Transverse colon (tissue), 3 donors: ENCODE data around the gene EIF2S2.

Source experiments
- EP300 ChIP-seq: sonication (generic); formaldehyde crosslinking; IDR thresholded peaks from one replicate; pipeline ENCODE4 v1.6.1; 2017; ENCODE audit warnings: antibody characterized with exemption, low read depth
- POLR2A ChIP-seq: fragments of 450-650 bp; IDR thresholded peaks from one replicate; pipeline ENCODE4 v1.6.1; 2016; ENCODE audit warnings: antibody characterized with exemption, mild to moderate bottlenecking, moderate library complexity
- TF ChIP-seq, protein P1 (sequence below), 5 experiments: fragments of 200-600 bp in 3 of 5; fragments of 450-650 bp in 2 of 5; sonication (generic) in 3 of 5; IDR thresholded peaks; 1 replicate in 2 of 5; 2 replicates in 3 of 5; pipeline ENCODE4 v1.5.1; 2016 to 2017; ENCODE audit warnings: antibody characterized with exemption in 5 of 5, inconsistent platforms in 3 of 5, mild to moderate bottlenecking in 2 of 5, moderate library complexity in 1 of 5

DNA sequence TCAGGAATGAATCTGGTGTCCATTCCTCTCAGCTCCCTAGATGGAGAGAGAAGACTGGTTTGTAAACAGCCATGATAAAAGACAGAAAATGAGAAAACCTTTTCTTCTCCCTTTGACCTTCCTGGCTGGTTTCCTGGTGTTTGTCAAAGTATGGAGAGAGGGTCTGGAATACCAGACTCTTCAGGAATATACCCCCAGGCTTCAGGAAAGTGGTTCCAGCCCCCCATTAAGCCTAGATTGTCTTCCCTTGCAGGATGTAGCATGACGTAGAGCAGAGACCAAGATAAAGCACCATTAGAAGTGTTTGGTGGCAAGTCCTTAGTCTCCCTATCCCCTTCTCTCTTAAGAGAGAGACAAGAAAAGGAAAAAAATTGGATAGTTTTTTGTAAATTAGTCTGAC, 51.1 kb downstream of the EIF2S2 start:
- TF ChIP-seq, protein P1, sequence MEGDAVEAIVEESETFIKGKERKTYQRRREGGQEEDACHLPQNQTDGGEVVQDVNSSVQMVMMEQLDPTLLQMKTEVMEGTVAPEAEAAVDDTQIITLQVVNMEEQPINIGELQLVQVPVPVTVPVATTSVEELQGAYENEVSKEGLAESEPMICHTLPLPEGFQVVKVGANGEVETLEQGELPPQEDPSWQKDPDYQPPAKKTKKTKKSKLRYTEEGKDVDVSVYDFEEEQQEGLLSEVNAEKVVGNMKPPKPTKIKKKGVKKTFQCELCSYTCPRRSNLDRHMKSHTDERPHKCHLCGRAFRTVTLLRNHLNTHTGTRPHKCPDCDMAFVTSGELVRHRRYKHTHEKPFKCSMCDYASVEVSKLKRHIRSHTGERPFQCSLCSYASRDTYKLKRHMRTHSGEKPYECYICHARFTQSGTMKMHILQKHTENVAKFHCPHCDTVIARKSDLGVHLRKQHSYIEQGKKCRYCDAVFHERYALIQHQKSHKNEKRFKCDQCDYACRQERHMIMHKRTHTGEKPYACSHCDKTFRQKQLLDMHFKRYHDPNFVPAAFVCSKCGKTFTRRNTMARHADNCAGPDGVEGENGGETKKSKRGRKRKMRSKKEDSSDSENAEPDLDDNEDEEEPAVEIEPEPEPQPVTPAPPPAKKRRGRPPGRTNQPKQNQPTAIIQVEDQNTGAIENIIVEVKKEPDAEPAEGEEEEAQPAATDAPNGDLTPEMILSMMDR (IDR thresholded peaks at IDR 0.05) = no peak
- TF ChIP-seq EP300 (no peak), POLR2A (no peak)
